GM12891 (cell line): ENCODE data around the gene NPPA.

ENCODE experiments used
- PAX5 ChIP-seq: IDR thresholded peaks from 2 replicates; pipeline ENCODE4 v1.6.1; 2011; ENCODE audit warnings: low read length, moderate library complexity, mild to moderate bottlenecking; ENCODE audit not compliant: insufficient read depth, severe bottlenecking
- POLR2A ChIP-seq: IDR thresholded peaks from 2 replicates; pipeline ENCODE4 v1.6.1; 2011; ENCODE audit warnings: low read depth, low read length, control low read depth
- POLR2AphosphoS5 ChIP-seq: IDR thresholded peaks from 2 replicates; pipeline ENCODE4 v1.6.1; 2011; ENCODE audit warnings: low read depth, low read length, control low read depth
- SPI1 ChIP-seq: IDR thresholded peaks from 2 replicates; pipeline ENCODE4 v1.6.1; 2011; ENCODE audit warnings: low read depth, low read length, control low read depth
- TAF1 ChIP-seq: IDR thresholded peaks from 2 replicates; pipeline ENCODE4 v1.6.1; 2011; ENCODE audit warnings: low read depth, low read length, control low read depth

GRCh38 chr1:11848373-11848700, 754 bp upstream of the NPPA start:
- TF ChIP-seq POLR2A (no peak), PAX5 (no peak), TAF1 (no peak), SPI1 (no peak), POLR2AphosphoS5 (no peak)
